ENCODE measurements around the gene SSMEM1.
"Not testable (repeated sequence)": the region's sequence is repeated elsewhere in the genome, so short reads cannot be mapped to it uniquely, and the experiment has no call there.

The SSMEM1 gene

DNA sequence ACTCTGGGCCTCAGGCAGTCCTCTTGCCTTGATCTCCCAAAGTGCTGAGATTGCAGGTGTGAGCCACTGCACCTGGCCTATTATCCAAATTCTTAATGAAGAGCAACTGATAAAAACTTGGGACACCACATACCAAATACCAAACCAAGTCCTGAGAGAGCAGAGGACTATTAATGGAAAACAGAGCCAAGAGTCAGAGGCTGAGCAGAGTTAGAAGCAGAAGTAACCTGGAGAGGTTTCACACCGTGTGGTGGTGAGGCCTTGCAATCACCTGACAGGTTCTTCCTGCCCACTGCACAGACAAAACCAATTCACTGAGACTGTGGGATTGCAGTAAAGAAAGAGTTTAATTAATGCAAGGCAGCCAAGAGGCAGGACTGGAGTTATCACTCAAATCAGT is 16.0 kb downstream of the SSMEM1 start:
- no peak overlapping the region for H3K18ac ChIP-seq (ENCODE audit: low read depth in 1 of 2, low read length in 2 of 2)
- H2BK120ac ChIP-seq (ENCODE audit: low read depth, low read length): no peak overlapping the region
- H4K91ac ChIP-seq (ENCODE audit: low read length): no peak overlapping the region
- no peak overlapping the region for H3K4me3 ChIP-seq (ENCODE audit: insufficient read depth in 1 of 2, low read depth in 1 of 2, low read length in 2 of 2)
- H2AFZ ChIP-seq (ENCODE audit: low read depth, low read length): no peak overlapping the region
- no peaks in the 10 kb centered on the region for H3K36me3 ChIP-seq (ENCODE audit: control insufficient read depth in 1 of 2, insufficient read depth in 2 of 2, low read depth in 1 of 2, low read length in 2 of 2)
- H2BK15ac ChIP-seq (ENCODE audit: low read depth, poor library complexity, severe bottlenecking): no peak overlapping the region
- H3K27ac ChIP-seq (ENCODE audit: low read length, poor library complexity, severe bottlenecking): no peak overlapping the region
- H2AK5ac ChIP-seq (ENCODE audit: low read length, severe bottlenecking): no peak overlapping the region
- DNase-seq: no peak
- H3K79me1 ChIP-seq (replicated peaks; ENCODE audit: low read length, poor library complexity, severe bottlenecking): no peaks in the 10 kb centered on the region
- no peak overlapping the region for H2BK5ac ChIP-seq (ENCODE audit: low read depth, low read length, poor library complexity, severe bottlenecking)
- no peak overlapping the region for H3K4me2 ChIP-seq (ENCODE audit: low read length, poor library complexity, severe bottlenecking)
- H3K27me3 ChIP-seq (ENCODE audit: control insufficient read depth in 1 of 2, insufficient read depth in 1 of 2, low read length in 2 of 2): no peaks in the 10 kb centered on the region
- no peak overlapping the region for H3K14ac ChIP-seq (ENCODE audit: low read length in 2 of 2)
- no peaks in the 10 kb centered on the region for H3K9me3 ChIP-seq (ENCODE audit: control insufficient read depth, low read length)
- H4K8ac ChIP-seq (ENCODE audit: low read length): no peak overlapping the region
- no peak overlapping the region for H3K9ac ChIP-seq (ENCODE audit: low read length)
- no peaks in the 10 kb centered on the region for H3K4me1 ChIP-seq (ENCODE audit: control insufficient read depth, insufficient read depth, low read depth, low read length)
- WGBS: 100% methylated on average over 1 of the region's 1 CpG
- no peak overlapping the region for H3K4ac ChIP-seq (ENCODE audit: low read depth in 1 of 2, low read length in 2 of 2)
- no peak overlapping the region for H3K23ac ChIP-seq (ENCODE audit: low read length in 2 of 2)
- H2BK12ac ChIP-seq (ENCODE audit: low read length in 2 of 2): no peak overlapping the region

GRCh38 chr7:130224210-130224609 is 16.6 kb downstream of the SSMEM1 start:
- Histone ChIP-seq H4K8ac (ENCODE audit: low read length) (no peak overlapping the region), H3K4ac (ENCODE audit: low read depth in 1 of 2, low read length in 2 of 2) (no peak overlapping the region), H3K4me3 (ENCODE audit: insufficient read depth in 1 of 2, low read depth in 1 of 2, low read length in 2 of 2) (no peak overlapping the region), H3K79me1 (replicated peaks; ENCODE audit: low read length, poor library complexity, severe bottlenecking) (no peaks in the 10 kb centered on the region), H3K9me3 (ENCODE audit: control insufficient read depth, low read length) (no peaks in the 10 kb centered on the region), H2BK12ac (ENCODE audit: low read length in 2 of 2) (no peak overlapping the region), H2BK5ac (ENCODE audit: low read depth, low read length, poor library complexity, severe bottlenecking) (no peak overlapping the region), H3K14ac (ENCODE audit: low read length in 2 of 2) (no peak overlapping the region), H2BK120ac (ENCODE audit: low read depth, low read length) (no peak overlapping the region), H3K36me3 (ENCODE audit: control insufficient read depth in 1 of 2, insufficient read depth in 2 of 2, low read depth in 1 of 2, low read length in 2 of 2) (no peaks in the 10 kb centered on the region), H3K9ac (ENCODE audit: low read length) (no peak overlapping the region), H2BK15ac (ENCODE audit: low read depth, poor library complexity, severe bottlenecking) (no peak overlapping the region), H3K18ac (ENCODE audit: low read depth in 1 of 2, low read length in 2 of 2) (no peak overlapping the region), H3K4me2 (ENCODE audit: low read length, poor library complexity, severe bottlenecking) (no peak overlapping the region), H3K27ac (ENCODE audit: low read length, poor library complexity, severe bottlenecking) (no peak overlapping the region), H3K27me3 (ENCODE audit: control insufficient read depth in 1 of 2, insufficient read depth in 1 of 2, low read length in 2 of 2) (no peaks in the 10 kb centered on the region), H3K23ac (ENCODE audit: low read length in 2 of 2) (no peak overlapping the region), H3K4me1 (ENCODE audit: control insufficient read depth, insufficient read depth, low read depth, low read length) (no peaks in the 10 kb centered on the region), H4K91ac (ENCODE audit: low read length) (no peak overlapping the region), H2AFZ (ENCODE audit: low read depth, low read length) (no peak overlapping the region), H2AK5ac (ENCODE audit: low read length, severe bottlenecking) (no peak overlapping the region)
- no peak for DNase-seq
- WGBS: 100% methylated on average over 2 of the region's 5 CpGs

GRCh38 chr7:130224923-130225322 is 17.3 kb downstream of the SSMEM1 start:
- not testable (repeated sequence) for H3K27ac ChIP-seq (ENCODE audit: low read length, poor library complexity, severe bottlenecking); H3K4me2 ChIP-seq (ENCODE audit: low read length, poor library complexity, severe bottlenecking); H3K36me3 ChIP-seq (ENCODE audit: control insufficient read depth in 1 of 2, insufficient read depth in 2 of 2, low read depth in 1 of 2, low read length in 2 of 2); H3K23ac ChIP-seq (ENCODE audit: low read length in 2 of 2); H4K8ac ChIP-seq (ENCODE audit: low read length); H4K91ac ChIP-seq (ENCODE audit: low read length); H3K27me3 ChIP-seq (ENCODE audit: control insufficient read depth in 1 of 2, insufficient read depth in 1 of 2, low read length in 2 of 2); H3K4me3 ChIP-seq (ENCODE audit: insufficient read depth in 1 of 2, low read depth in 1 of 2, low read length in 2 of 2); H2BK120ac ChIP-seq (ENCODE audit: low read depth, low read length); H3K4me1 ChIP-seq (ENCODE audit: control insufficient read depth, insufficient read depth, low read depth, low read length); H2BK5ac ChIP-seq (ENCODE audit: low read depth, low read length, poor library complexity, severe bottlenecking); H2AFZ ChIP-seq (ENCODE audit: low read depth, low read length); H3K14ac ChIP-seq (ENCODE audit: low read length in 2 of 2); H2BK15ac ChIP-seq (ENCODE audit: low read depth, poor library complexity, severe bottlenecking); H3K9me3 ChIP-seq (ENCODE audit: control insufficient read depth, low read length); H3K79me1 ChIP-seq (replicated peaks; ENCODE audit: low read length, poor library complexity, severe bottlenecking); H2AK5ac ChIP-seq (ENCODE audit: low read length, severe bottlenecking); H3K18ac ChIP-seq (ENCODE audit: low read depth in 1 of 2, low read length in 2 of 2); H3K4ac ChIP-seq (ENCODE audit: low read depth in 1 of 2, low read length in 2 of 2); H2BK12ac ChIP-seq (ENCODE audit: low read length in 2 of 2)
- peak overlapping the region; percentile 63 for H3K9ac ChIP-seq (ENCODE audit: low read length)
- peak; percentile 28 for DNase-seq
- 56% methylated on average over 3 of the region's 3 CpGs for WGBS

- Histone ChIP-seq H2BK15ac (ENCODE audit: low read depth, poor library complexity, severe bottlenecking) (no peak overlapping the region), H3K27me3 (ENCODE audit: control insufficient read depth in 1 of 2, insufficient read depth in 1 of 2, low read length in 2 of 2) (no peaks in the 10 kb centered on the region), H2AFZ (ENCODE audit: low read depth, low read length) (no peak overlapping the region), H3K79me1 (replicated peaks; ENCODE audit: low read length, poor library complexity, severe bottlenecking) (no peaks in the 10 kb centered on the region), H2BK12ac (ENCODE audit: low read length in 2 of 2) (no peak overlapping the region), H2BK120ac (ENCODE audit: low read depth, low read length) (no peak overlapping the region), H3K4me2 (ENCODE audit: low read length, poor library complexity, severe bottlenecking) (no peak overlapping the region), H3K9ac (ENCODE audit: low read length) (no peak overlapping the region), H3K4me1 (ENCODE audit: control insufficient read depth, insufficient read depth, low read depth, low read length) (no peaks in the 10 kb centered on the region), H3K36me3 (ENCODE audit: control insufficient read depth in 1 of 2, insufficient read depth in 2 of 2, low read depth in 1 of 2, low read length in 2 of 2) (no peaks in the 10 kb centered on the region), H3K23ac (ENCODE audit: low read length in 2 of 2) (no peak overlapping the region), H2BK5ac (ENCODE audit: low read depth, low read length, poor library complexity, severe bottlenecking) (no peak overlapping the region), H4K91ac (ENCODE audit: low read length) (no peak overlapping the region), H2AK5ac (ENCODE audit: low read length, severe bottlenecking) (no peak overlapping the region), H3K9me3 (ENCODE audit: control insufficient read depth, low read length) (no peaks in the 10 kb centered on the region), H4K8ac (ENCODE audit: low read length) (no peak overlapping the region), H3K14ac (ENCODE audit: low read length in 2 of 2) (no peak overlapping the region), H3K18ac (ENCODE audit: low read depth in 1 of 2, low read length in 2 of 2) (no peak overlapping the region), H3K27ac (ENCODE audit: low read length, poor library complexity, severe bottlenecking) (no peak overlapping the region), H3K4me3 (ENCODE audit: insufficient read depth in 1 of 2, low read depth in 1 of 2, low read length in 2 of 2) (no peak overlapping the region), H3K4ac (ENCODE audit: low read depth in 1 of 2, low read length in 2 of 2) (no peak overlapping the region)
- WGBS: 100% methylated on average over 1 of the region's 1 CpG
- DNase-seq: no peak
These were observed 18.7 kb downstream of the SSMEM1 start for GRCh38 chr7:130226333-130226732.
